HG03095 (cell line): Measurements from ENCODE around the gene ECM2.
"Not testable (repeated sequence)": the region's sequence is repeated elsewhere in the genome, so short reads cannot be mapped to it uniquely, and the experiment has no call there.

Experiments
- ATAC-seq: cut with Tn5 transposase; IDR thresholded peaks from one replicate; pipeline ENCODE4 v1.9.1; 2021; ENCODE audit warnings: moderate library complexity; ENCODE audit not compliant: unreplicated experiment

The ECM2 gene

DNA sequence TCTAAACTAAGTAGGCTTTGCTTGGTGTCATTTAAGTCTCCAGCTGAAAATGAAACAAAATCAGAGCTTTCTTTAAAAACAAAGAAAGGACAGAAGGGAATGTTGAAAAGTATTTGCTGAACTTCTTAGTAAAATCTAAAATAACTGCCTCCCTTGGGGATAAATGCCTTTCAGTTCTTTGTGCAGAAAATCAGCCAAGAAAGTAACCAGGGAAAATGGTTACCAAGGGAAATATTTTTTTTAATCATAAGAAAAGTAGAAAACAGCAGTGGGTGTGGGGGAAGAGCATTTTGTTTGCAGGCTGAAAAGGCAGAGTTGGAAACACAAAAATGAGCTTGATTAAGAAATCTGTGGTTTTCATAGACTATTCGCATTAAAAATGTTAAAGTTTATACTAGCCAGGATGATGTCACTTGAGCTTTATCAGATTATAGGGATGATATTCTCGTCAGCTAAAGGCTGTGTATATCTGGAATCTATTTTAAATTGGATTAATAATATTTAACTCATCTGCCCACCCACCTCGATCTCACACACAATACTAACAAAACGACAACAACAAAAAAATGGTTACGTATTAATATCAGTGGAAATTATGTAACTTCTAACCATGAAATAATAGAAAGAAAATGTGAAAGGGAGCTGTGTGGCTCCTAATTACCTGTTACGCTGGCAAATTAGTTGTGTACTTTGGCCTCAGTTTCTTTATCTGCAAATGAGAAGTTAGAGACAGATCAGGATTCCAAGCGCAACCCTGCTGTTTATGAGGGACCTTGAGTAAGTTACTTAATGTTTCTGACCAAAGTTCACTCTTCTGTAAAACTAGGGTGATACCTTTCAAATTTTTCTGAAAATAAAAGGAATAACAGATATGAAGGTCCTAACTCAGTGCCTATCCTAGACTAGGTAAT, at the start of gene ECM2:
TSS of gene ECM2 (minus strand) at position 51 of the 911 bp plus-strand sequence. CDS start 13,124 bp downstream, outside the sequence.
- ATAC-seq = no peak

- no peak for ATAC-seq
Observed at GRCh38 chr9:92576175-92576574, 40.4 kb upstream of the ECM2 start.

DNA sequence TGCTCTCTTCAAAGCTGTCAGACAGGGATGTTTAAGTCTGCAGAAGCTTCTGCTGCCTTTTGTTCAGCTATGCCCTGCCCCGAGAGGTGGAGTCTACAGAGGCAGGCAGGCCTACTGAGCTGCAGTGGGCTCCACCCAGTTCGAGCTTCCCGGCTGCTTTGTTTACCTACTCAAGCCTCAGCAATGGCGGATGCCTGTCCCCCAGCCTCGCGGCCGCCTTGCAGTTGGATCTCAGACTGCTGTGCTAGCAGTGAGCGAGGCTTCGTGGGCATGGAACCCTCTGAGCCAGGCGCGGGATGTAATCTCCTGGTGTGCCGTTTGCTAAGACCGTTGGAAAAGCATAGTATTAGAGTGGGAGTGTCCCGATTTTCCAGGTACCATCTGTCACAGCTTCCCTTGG, 37.8 kb upstream of the ECM2 start:
- not testable (repeated sequence) for ATAC-seq

GRCh38 chr9:92571871-92572270, 36.1 kb upstream of the ECM2 start:
- ATAC-seq = not testable (repeated sequence)

- ATAC-seq = no peak
Observed at GRCh38 chr9:92564982-92565381, 29.2 kb upstream of the ECM2 start.

- no peak for ATAC-seq
Observed at GRCh38 chr9:92564504-92564903, 28.7 kb upstream of the ECM2 start.

- no peak for ATAC-seq
Observed at GRCh38 chr9:92563116-92564100, 27.6 kb upstream of the ECM2 start.

DNA sequence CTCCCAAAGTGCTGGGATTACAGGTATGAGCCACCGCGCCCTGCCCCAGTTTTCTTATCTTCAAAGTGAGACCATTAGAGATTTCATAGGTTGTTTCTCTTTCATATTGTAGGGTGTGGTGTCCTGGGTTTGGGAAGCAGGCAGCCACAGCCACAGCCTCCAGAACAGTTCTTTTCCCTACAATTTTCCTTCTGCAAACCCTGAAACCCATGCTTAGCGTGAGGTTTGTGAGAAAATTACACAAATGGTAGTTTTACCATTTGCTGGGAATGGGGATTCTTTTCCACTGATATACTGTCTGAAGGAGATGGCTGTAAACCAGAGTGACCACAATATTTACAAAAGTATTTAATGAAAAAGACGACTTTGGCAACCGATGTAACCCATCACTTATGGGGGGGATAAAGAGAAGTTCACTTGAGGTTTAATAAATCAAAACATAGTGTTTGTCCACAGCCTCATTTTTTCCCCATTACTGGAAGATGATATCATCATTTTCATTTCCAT, 26.7 kb upstream of the ECM2 start:
- no peak for ATAC-seq

DNA sequence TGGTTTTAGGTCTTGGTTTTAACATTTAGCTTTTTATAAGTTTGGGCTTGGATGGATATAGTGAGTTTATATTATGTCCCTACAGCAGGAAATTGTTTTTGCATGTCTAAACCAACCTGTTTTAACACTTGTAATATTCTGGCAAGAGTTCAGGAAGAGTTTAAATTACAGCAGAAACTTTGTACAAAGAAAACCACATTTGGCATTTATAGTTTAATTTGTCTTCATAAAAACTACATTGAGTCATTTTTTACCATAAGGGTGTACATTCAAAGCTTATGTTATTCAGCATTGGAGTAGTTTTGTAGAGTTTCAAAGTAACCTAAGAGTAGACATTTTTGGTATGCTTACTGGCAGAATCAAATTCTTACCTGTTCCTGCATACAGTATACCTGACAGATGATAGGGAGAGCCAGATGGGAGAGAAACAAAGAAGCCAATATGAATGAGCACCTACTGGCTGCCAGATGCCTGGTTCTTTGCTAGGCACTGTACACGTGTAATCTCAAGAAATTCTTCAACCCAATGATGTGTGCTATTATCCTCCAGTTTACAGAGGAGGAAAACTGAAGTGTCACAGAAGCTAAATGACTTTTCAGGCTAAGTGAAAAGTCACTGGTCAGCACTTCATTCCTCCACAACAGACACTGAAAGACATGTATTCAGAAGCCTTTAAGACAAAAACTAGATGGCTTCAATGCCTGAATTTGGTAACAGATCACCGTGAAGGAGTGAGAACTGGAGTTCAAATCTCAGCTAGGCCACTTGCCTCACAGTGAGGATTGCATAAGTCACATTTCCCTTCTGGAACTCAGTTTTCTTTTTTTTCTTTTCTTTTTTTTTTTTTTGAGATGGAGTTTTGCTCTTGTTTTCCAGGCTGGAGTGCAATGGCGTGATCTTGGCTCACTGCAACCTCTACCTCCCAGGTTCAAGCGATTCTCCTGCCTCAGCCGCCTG, 25.9 kb upstream of the ECM2 start:
- no peak for ATAC-seq

- no peak for ATAC-seq
Observed at GRCh38 chr9:92558612-92559374, 23.0 kb upstream of the ECM2 start.

DNA sequence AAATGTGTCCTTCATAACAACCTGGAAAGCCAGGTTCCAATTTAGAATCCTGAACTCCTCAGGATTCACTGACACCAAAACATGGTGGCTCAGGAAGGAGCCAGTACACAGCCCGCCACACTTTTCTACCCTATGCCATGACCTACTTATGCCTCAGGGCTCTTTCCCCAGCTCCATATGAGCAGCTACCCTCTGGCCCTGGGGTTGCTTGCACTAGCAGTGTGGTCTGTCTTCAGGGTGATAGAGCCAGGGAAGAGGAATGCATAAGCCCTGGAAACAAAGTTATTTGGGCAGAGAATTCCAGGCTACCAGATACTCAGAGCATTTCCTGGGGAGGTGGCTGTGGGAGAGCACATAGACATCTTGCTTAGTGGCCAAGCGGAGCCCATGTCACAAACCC, 15.0 kb upstream of the ECM2 start:
- no peak for ATAC-seq

- no peak for ATAC-seq
Observed at GRCh38 chr9:92547356-92547755, 11.6 kb upstream of the ECM2 start.

GRCh38 chr9:92545002-92545510, 9.3 kb upstream of the ECM2 start:
- ATAC-seq = no peak

DNA sequence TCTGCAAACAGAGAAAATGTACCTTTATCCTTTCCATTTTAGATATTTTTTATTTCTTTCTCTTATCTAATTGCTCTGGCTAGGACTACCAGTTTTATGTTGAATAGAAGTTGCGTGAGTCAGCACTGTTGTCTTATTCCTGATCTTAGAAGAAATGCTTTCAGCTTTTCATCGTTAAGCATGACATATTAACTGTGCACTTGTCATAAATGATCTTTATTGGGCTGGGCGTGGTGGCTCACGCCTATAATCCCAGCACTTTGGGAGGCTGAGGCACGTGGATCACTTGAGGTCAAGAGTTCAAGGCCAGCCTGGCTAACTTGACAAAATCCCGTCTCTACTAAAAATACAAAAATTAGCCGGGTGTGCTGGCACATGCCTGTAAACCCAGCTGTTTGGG, 8.2 kb upstream of the ECM2 start:
- ATAC-seq = no peak

- ATAC-seq = no peak
Observed at GRCh38 chr9:92538541-92538940, 2.8 kb upstream of the ECM2 start.

DNA sequence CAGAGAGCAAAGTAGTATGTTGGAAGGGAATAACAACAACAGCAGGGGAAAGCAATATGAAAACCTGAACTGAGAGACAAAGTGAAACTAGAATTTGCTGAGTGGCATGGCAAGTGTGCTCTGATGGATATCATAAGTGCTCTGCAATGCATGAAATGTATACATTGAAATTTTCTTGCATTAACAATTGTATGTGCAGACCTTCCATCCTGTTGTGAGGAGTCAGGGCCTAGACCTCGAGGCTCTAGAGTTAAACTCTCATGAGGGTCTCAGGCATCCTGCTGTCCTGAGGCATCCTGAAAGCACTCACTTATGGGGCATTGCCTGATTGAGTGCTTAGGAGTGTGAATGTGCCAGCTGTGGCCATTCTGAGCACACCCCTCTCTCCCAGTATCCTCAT, 1.1 kb downstream of the ECM2 start:
- ATAC-seq = peak; percentile 55

DNA sequence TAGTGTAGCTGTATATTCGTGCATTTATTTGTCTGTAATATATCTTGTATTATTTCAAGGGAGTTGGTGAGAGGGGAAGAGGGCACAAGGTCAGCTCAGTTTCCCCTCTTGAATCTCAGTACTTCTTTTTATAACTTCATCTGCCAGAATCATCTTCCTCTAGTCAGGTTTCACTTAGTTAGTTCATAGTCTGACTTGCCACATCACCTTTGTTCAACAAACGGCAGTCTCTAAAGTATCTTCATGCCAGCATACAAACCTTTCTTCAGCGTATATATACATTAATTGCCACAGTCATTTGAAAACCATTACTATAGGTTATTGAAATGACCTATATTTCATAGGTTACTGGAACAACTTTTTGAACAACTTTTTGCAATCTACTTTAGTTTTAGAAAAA, 1.6 kb downstream of the ECM2 start:
- no peak for ATAC-seq

DNA sequence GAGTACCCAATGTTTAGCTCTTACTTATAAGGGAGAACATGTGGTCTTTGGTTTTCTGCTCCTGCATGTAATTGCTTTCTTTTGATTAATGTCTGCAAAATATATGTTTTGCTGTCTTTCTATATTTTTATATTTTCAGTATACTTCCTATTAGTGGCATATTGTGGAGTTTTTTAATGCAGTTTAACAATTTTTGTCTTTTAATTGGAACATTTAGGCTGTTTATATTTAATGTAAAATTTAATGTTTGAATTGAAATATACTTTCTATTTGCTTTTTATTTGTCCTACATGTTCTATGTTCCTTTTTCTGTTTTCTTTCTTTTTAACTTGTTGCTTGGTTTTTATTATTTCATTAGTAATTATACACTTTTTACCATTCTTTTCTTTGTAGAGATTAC, 4.9 kb downstream of the ECM2 start:
- ATAC-seq = no peak

GRCh38 chr9:92529124-92529523, 6.7 kb downstream of the ECM2 start:
- ATAC-seq = no peak
